B cell (primary cell): ENCODE measurements around the gene EGR2. TPM values are rescaled to one million over a fixed set of nuclear protein-coding genes. Genes with fewer than 3 reads are reported as not detected.

Experiments used
- ATAC-seq: fragments of 200-7000 bp; cut with Tn5 transposase; one replicate; pipeline ENCODE4 v1.10.0; 2021; ENCODE audit warnings: low read depth, mild to moderate bottlenecking, moderate number of reproducible peaks, moderate library complexity
- CTCF ChIA-PET: fragments of 350-600 bp; sonication (Branson Sonifier 250); formaldehyde crosslinking; loops from one replicate; lab custom pipeline; 2021; ENCODE audit warnings: antibody characterized with exemption, inconsistent platforms; lab: Charles Lee
- POLR2A ChIA-PET: fragments of 350-600 bp; sonication (Branson Sonifier 250); formaldehyde crosslinking; loops from one replicate; lab custom pipeline; 2021; ENCODE audit warnings: antibody characterized with exemption; lab: Charles Lee
- DNase-seq: peaks from one replicate; pipeline ENCODE4 v3.0.0; 2013
- H2AFZ ChIP-seq: 2 replicates; pipeline ENCODE4 v1.6.1; 2012; ENCODE audit warnings: mild to moderate bottlenecking, low read depth, low read length; ENCODE audit not compliant: insufficient read depth, poor library complexity, severe bottlenecking
- H3K27ac ChIP-seq, 2 donors: 1 replicate in 1 of 2; 2 replicates in 1 of 2; pipeline ENCODE4 v1.5.1; 2012 to 2013; ENCODE audit warnings: low read length in 2 of 2, mild to moderate bottlenecking in 2 of 2, moderate library complexity in 1 of 2
- H3K27me3 ChIP-seq, 4 experiments: fragments of 200-600 bp in 1 of 4; sonication (generic) in 1 of 4; replicated peaks in 1 of 4; 1 replicate in 2 of 4; 2 replicates in 2 of 4; pipeline versions ENCODE4 v1.6.1 to v1.7.0; 2013 to 2016; ENCODE audit warnings: low read length in 3 of 4, mild to moderate bottlenecking in 2 of 4, mixed read lengths in 1 of 4, moderate library complexity in 1 of 4; ENCODE audit not compliant: insufficient read depth in 4 of 4, control insufficient read depth in 3 of 4; ENCODE audit errors: control extremely low read depth in 1 of 4
- H3K36me3 ChIP-seq, 2 experiments: replicated peaks in 1 of 2; 1 replicate in 1 of 2; 2 replicates in 1 of 2; pipeline versions ENCODE4 v1.6.1 to v1.7.1; 2013; ENCODE audit warnings: low read length in 1 of 2; ENCODE audit not compliant: insufficient read depth in 2 of 2, control insufficient read depth in 1 of 2; ENCODE audit errors: control extremely low read depth in 1 of 2, extremely low read depth in 1 of 2
- H3K4me1 ChIP-seq, 2 donors: fragments of 200-600 bp in 1 of 2; sonication (generic) in 1 of 2; 1 replicate in 1 of 2; 2 replicates in 1 of 2; pipeline versions ENCODE4 v1.5.1 to v1.6.1; 2013 to 2017; ENCODE audit warnings: low read length in 2 of 2; ENCODE audit not compliant: control insufficient read depth in 2 of 2, insufficient read depth in 2 of 2
- H3K4me2 ChIP-seq: replicated peaks from 2 replicates; pipeline ENCODE3; 2012; ENCODE audit warnings: mild to moderate bottlenecking, low read depth, low read length; ENCODE audit not compliant: poor library complexity, severe bottlenecking
- H3K4me3 ChIP-seq, 5 experiments: fragments of 200-600 bp in 1 of 5; sonication (generic) in 1 of 5; 1 replicate in 3 of 5; 2 replicates in 2 of 5; pipeline versions ENCODE4 v1.5.1 to v1.7.0; 2011 to 2016; ENCODE audit warnings: low read length in 4 of 5, mild to moderate bottlenecking in 4 of 5, low read depth in 2 of 5, control low read depth in 1 of 5, moderate library complexity in 1 of 5; ENCODE audit not compliant: insufficient read depth in 1 of 5; ENCODE audit errors: control extremely low read depth in 1 of 5, extremely low read depth in 1 of 5
- H3K79me2 ChIP-seq: fragments of 200-600 bp; sonication (generic); one replicate; pipeline ENCODE4 v1.6.0; 2016; ENCODE audit warnings: low read length; ENCODE audit not compliant: control insufficient read depth, insufficient read depth
- H3K9ac ChIP-seq: fragments of 200-600 bp; sonication (generic); 2 replicates; pipeline ENCODE4 v1.6.1; 2017; ENCODE audit warnings: mild to moderate bottlenecking, low read length, moderate library complexity
- H3K9me3 ChIP-seq, 3 donors: one replicate each; pipeline versions ENCODE4 v1.6.1 to v1.7.1; 2013; ENCODE audit warnings: low read length in 2 of 3; ENCODE audit not compliant: control insufficient read depth in 2 of 3, insufficient read depth in 1 of 3; ENCODE audit errors: control extremely low read depth in 1 of 3
- H4K20me1 ChIP-seq: 2 replicates; pipeline ENCODE4 v1.6.0; 2012; ENCODE audit warnings: mild to moderate bottlenecking, low read length; ENCODE audit not compliant: insufficient read depth, control insufficient read depth, poor library complexity, severe bottlenecking
- H3K27ac Mint-ChIP-seq: one replicate; pipeline ENCODE4 v1.8.0; 2021; ENCODE audit warnings: mixed read lengths
- H3K27me3 Mint-ChIP-seq: one replicate; pipeline ENCODE4 v1.8.0; 2021; ENCODE audit warnings: mixed read lengths
- H3K4me1 Mint-ChIP-seq: one replicate; pipeline ENCODE4 v1.8.0; 2021; ENCODE audit warnings: mixed read lengths
- H3K4me3 Mint-ChIP-seq: one replicate; pipeline ENCODE4 v1.8.0; 2021; ENCODE audit warnings: mixed read lengths
- H3K9me3 Mint-ChIP-seq: one replicate; pipeline ENCODE4 v1.8.0; 2022; ENCODE audit warnings: mixed read lengths; ENCODE audit not compliant: insufficient read depth
- EZH2 ChIP-seq: IDR thresholded peaks from 2 replicates; pipeline ENCODE4 v1.6.1; 2012; ENCODE audit warnings: borderline replicate concordance, low read depth, mild to moderate bottlenecking, moderate library complexity, low read length; ENCODE audit not compliant: insufficient read depth, poor library complexity, severe bottlenecking
- WGBS: methylation state at CpG from one replicate; pipeline ENCODE4 v1.1.5; 2013; ENCODE audit warnings: missing lambda C conversion rate; ENCODE audit not compliant: insufficient coverage; 5-methylcytosine and 5-hydroxymethylcytosine counted together
- intact Hi-C: fragments of 100-400 bp; cut with micrococcal nuclease; formaldehyde crosslinking; loops from one replicate; pipeline ENCODE4 v1.10.0; 2022
- polyA plus RNA-seq: library from polyadenylated mRNA; depleted of rRNA; stranded (reverse); fragments of >200 nt; gene quantifications from 2 replicates; pipeline ENCODE4 v1.2.3, GENCODE V29; 2012
- total RNA-seq, 2 donors: library from RNA; stranded (reverse); fragments of 120-200 nt in 1 of 2; gene quantifications; 1 replicate in 1 of 2; 2 replicates in 1 of 2; pipeline versions ENCODE4 v1.2.3 to v1.2.4, GENCODE V29; 2013 to 2022
- TF ChIP-seq, protein P1 (sequence below): fragments of 200-600 bp; IDR thresholded peaks from one replicate; pipeline ENCODE4 v1.8.0; 2022; ENCODE audit warnings: antibody characterized with exemption, mild to moderate bottlenecking

EGR2 gene
- total and polyA plus RNA-seq, 2 donors (not counting 1 experiment from before 2014, with no cell fraction given): 6.3 to 10.9 TPM

DNA sequence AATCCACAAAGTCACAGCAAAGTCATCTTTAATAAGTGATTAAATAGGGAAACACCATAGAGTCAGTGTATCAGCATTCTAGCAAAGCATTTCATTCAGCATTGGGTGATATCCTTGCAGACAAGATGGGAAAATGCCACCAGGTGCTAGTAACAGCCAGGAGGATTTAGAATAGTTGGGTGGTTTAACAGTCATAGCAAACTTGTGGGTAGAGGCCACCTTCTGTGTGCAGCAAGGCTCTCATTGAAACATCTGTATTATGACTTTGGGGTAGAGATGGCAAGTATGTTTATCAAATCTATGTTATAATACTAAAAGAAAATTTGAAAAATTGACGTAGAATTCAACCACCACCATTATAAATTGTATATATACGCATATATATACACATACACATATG, 38.0 kb downstream of the EGR2 start:
- H3K4me1 Mint-ChIP-seq: peaks cover 33% of the 10 kb centered on the region
- no peak for TF ChIP-seq EZH2
- TF ChIP-seq, protein P1, sequence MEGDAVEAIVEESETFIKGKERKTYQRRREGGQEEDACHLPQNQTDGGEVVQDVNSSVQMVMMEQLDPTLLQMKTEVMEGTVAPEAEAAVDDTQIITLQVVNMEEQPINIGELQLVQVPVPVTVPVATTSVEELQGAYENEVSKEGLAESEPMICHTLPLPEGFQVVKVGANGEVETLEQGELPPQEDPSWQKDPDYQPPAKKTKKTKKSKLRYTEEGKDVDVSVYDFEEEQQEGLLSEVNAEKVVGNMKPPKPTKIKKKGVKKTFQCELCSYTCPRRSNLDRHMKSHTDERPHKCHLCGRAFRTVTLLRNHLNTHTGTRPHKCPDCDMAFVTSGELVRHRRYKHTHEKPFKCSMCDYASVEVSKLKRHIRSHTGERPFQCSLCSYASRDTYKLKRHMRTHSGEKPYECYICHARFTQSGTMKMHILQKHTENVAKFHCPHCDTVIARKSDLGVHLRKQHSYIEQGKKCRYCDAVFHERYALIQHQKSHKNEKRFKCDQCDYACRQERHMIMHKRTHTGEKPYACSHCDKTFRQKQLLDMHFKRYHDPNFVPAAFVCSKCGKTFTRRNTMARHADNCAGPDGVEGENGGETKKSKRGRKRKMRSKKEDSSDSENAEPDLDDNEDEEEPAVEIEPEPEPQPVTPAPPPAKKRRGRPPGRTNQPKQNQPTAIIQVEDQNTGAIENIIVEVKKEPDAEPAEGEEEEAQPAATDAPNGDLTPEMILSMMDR: no peak
- ChIA-PET CTCF (no interaction called here), POLR2A (no interaction called here)
- peaks cover 4% of the 10 kb centered on the region for H3K9me3 Mint-ChIP-seq
- no CpG with 5 or more reads among the region's 2 CpGs for WGBS
- intact Hi-C loops: loop anchor here (2.0 kb wide), 4 partner anchors 27 to 97 kb away; partner anchors contain the start of gene ADO
- Histone ChIP-seq H2AFZ (no peak overlapping the region), H3K4me1 (peaks cover 25 to 27% of the 10 kb centered on the region in 2 donors), H3K4me3 (no peak overlapping the region), H3K4me2 (no peak overlapping the region), H3K9ac (no peak overlapping the region), H4K20me1 (no peaks in the 10 kb centered on the region), H3K27ac (no peak overlapping the region), H3K79me2 (no peaks in the 10 kb centered on the region), H3K27me3 (no peaks in the 10 kb centered on the region), H3K36me3 (no peaks in the 10 kb centered on the region), H3K9me3 (peaks cover 0 to 6% (median 0%) of the 10 kb centered on the region in 3 donors)
- no peaks in the 10 kb centered on the region for H3K27me3 Mint-ChIP-seq
- ATAC-seq (no peak), DNase-seq (no peak)
- H3K27ac Mint-ChIP-seq: no peak overlapping the region
- H3K4me3 Mint-ChIP-seq: no peak overlapping the region

DNA sequence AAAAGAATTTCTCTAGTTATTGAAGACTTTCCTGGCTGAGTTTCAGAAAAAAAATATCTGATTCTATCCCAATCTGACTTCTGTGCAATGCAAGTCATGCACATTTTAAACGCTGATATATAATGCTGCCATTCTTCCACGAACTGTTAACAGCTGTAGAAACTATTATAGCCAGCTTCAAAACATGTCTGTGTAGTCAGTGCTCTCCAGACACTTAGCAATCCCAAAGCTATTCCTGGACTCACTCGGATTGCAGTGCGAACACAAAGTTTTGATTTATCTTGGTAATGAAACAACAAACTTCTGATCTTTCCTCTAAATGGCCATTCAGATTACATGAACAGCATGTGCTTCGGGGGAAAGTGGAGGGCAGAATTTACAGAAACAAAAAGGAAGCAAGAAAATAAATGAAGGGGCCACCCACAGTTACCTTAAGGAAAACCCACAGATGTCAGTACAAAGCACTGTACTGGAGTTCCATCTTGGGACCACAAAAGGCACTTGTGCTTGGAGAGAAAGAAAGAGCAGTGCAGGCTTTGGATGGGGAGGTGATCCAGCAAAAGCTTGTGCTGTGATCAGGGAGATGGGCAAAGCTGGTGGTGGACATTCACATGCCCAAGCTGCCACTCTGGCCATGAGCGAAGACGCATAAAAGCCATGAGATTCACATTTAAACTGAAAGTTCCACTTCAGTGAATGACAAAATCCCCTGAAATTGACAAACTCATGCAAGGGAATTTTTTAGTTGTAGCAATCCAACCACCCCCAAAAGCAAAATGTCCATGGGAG, 43.8 kb downstream of the EGR2 start:
- Mint-ChIP-seq H3K4me1 (peaks cover 10% of the 10 kb centered on the region), H3K27ac (no peak overlapping the region), H3K27me3 (peaks cover 4% of the 10 kb centered on the region), H3K9me3 (peaks cover 4% of the 10 kb centered on the region), H3K4me3 (no peak overlapping the region)
- ChIA-PET CTCF (interaction anchor here (0.9 kb wide), 2 partner anchors 32 to 162 kb away, joined by 3 to 4 read pairs; no protein-coding TSS in a partner anchor), POLR2A (no interaction called here)
- no peaks in the 10 kb centered on the region for H4K20me1 ChIP-seq
- no peaks in the 10 kb centered on the region for H3K9me3 ChIP-seq
- no peaks in the 10 kb centered on the region for H3K79me2 ChIP-seq
- H3K27ac ChIP-seq: no peak overlapping the region
- no peak overlapping the region for H2AFZ ChIP-seq
- no peak overlapping the region for H3K9ac ChIP-seq
- H3K4me2 ChIP-seq: no peak overlapping the region
- WGBS: 81% methylated on average over 5 of the region's 7 CpGs
- H3K27me3 ChIP-seq: no peaks in the 10 kb centered on the region
- no peak for ATAC-seq
- peaks cover 0 to 2% of the 10 kb centered on the region in 2 donors for H3K4me1 ChIP-seq
- intact Hi-C loops: no loop called here
- no peak overlapping the region for H3K4me3 ChIP-seq
- no peak for DNase-seq
- no peak for TF ChIP-seq EZH2
- TF ChIP-seq, protein P1: no peak
- H3K36me3 ChIP-seq: no peaks in the 10 kb centered on the region
